ENCODE results near the gene RNU2-63P. TPM values are rescaled to one million over a fixed set of nuclear protein-coding genes. Genes with fewer than 3 reads are reported as not detected.
"Not testable (repeated sequence)": the region's sequence is repeated elsewhere in the genome, so short reads cannot be mapped to it uniquely, and the experiment has no call there.

RNU2-63P gene
- total RNA-seq, 1 donor from 2014 or later = 6.9 TPM

DNA sequence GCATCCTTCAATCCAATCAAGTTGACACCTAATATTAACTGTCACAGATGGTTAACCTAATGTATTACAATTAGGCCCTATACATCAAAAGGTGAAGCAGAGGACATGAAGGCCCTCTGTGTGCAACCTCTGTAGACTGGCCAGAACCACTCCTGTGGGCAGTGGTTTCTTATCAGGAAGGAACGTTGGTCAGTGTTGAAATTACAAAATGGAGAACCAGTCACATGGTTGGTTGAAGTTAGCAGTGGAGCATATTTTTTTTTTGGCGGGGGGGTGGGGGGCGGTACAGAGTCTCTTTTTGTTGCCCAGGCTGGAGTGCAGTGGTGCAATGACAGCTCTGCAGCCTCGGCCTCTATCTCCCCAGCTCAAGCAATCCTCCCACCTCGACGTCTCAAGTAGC is 19.8 kb downstream of the RNU2-63P start:
- Mint-ChIP-seq H3K27ac (ENCODE audit: unreplicated experiment) (no peak overlapping the region), H3K4me1 (ENCODE audit: unreplicated experiment) (no peaks in the 10 kb centered on the region), H3K36me3 (ENCODE audit: low read depth, unreplicated experiment) (no peaks in the 10 kb centered on the region)

DNA sequence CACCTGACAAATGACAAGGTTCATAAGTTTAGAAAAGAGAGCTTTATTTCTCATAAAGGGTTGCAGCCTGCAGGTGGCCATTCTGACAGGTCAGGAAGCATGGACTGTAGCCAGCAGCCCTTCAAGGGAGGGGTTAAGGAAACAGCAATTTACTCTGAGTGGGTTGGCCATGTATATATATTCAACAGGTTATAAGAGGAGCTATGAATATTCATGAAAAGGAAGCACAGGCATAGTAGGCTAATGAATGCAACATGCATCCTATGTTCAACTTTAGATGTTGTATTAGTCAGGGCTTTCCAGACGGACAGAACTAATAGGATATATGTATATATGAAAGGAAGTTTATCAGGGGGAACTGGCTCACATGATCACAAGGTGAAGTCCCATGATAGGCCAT is 20.6 kb downstream of the RNU2-63P start:
- no peak overlapping the region for H3K27ac Mint-ChIP-seq (ENCODE audit: unreplicated experiment)
- H3K4me1 Mint-ChIP-seq (ENCODE audit: unreplicated experiment) = no peaks in the 10 kb centered on the region
- DNase-seq (ENCODE audit: low spot score) = no peak
- H3K27me3 Mint-ChIP-seq (ENCODE audit: unreplicated experiment) = peaks cover 1% of the 10 kb centered on the region
- no peak overlapping the region for H3K4me3 Mint-ChIP-seq (ENCODE audit: unreplicated experiment)
- TF ChIP-seq, protein P1, sequence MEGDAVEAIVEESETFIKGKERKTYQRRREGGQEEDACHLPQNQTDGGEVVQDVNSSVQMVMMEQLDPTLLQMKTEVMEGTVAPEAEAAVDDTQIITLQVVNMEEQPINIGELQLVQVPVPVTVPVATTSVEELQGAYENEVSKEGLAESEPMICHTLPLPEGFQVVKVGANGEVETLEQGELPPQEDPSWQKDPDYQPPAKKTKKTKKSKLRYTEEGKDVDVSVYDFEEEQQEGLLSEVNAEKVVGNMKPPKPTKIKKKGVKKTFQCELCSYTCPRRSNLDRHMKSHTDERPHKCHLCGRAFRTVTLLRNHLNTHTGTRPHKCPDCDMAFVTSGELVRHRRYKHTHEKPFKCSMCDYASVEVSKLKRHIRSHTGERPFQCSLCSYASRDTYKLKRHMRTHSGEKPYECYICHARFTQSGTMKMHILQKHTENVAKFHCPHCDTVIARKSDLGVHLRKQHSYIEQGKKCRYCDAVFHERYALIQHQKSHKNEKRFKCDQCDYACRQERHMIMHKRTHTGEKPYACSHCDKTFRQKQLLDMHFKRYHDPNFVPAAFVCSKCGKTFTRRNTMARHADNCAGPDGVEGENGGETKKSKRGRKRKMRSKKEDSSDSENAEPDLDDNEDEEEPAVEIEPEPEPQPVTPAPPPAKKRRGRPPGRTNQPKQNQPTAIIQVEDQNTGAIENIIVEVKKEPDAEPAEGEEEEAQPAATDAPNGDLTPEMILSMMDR (IDR thresholded peaks at IDR 0.05; ENCODE audit: unreplicated experiment) = no peak
- H3K36me3 Mint-ChIP-seq (ENCODE audit: low read depth, unreplicated experiment) = no peaks in the 10 kb centered on the region
- no peaks in the 10 kb centered on the region for H3K9me3 Mint-ChIP-seq (ENCODE audit: unreplicated experiment)

More for the DNA sequence above, 19.8 kb downstream of the RNU2-63P start:
- no peaks in the 10 kb centered on the region for H3K9me3 Mint-ChIP-seq (ENCODE audit: unreplicated experiment)
- TF ChIP-seq, protein P1 (IDR thresholded peaks at IDR 0.05; ENCODE audit: unreplicated experiment) = no peak
- no peak for DNase-seq (ENCODE audit: low spot score)
- H3K27me3 Mint-ChIP-seq (ENCODE audit: unreplicated experiment) = peaks cover 1% of the 10 kb centered on the region
- no peak overlapping the region for H3K4me3 Mint-ChIP-seq (ENCODE audit: unreplicated experiment)

DNA sequence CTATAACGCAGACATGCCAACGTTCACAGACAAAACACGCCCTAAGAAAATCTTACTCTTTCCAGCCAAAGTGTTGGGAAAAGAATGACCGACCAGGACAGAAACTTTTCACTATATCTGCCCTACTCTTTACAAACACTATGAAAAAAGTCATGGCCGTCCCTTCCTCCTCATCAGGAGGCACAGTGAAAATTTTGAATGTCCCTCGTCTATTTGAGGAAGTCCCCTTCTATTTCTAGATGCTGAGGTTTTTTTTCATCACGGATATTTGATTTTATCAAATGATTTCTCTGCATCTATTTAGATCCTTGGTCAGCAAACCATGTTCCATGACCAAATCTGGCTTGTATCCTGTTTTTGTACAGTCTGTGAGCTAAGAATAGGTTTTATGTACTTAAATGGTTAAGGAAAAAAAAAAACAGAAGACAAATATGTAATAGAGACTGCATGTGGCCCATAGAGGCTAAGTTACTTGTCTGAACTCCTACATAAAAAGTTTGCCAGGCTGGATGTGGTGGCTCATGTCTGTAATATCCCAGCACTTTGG is 22.0 kb downstream of the RNU2-63P start:
- H3K36me3 Mint-ChIP-seq (ENCODE audit: low read depth, unreplicated experiment); DNase-seq (ENCODE audit: low spot score); H3K27ac Mint-ChIP-seq (ENCODE audit: unreplicated experiment); H3K4me3 Mint-ChIP-seq (ENCODE audit: unreplicated experiment); H3K9me3 Mint-ChIP-seq (ENCODE audit: unreplicated experiment); H3K4me1 Mint-ChIP-seq (ENCODE audit: unreplicated experiment); H3K27me3 Mint-ChIP-seq (ENCODE audit: unreplicated experiment): not testable (repeated sequence)

DNA sequence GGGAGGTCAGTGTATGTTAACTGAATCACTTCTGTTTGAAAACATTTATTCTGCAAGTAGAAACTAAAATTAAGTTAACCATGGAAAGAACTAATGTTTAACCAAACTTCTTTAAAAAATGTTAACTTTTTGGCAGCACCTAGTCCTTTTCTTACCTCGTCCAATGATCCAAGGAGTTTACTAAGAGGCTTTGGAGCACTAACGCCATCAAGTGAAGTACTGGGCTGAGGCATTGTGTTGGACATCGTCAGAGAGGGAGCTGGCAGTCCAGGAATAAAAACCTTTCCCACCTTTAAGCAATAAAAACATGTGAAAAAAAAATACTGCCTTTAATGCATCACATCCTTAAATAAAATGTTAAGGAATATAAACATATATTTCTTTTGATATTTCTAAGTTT is 23.8 kb downstream of the RNU2-63P start:
- not testable (repeated sequence) for H3K27me3 Mint-ChIP-seq (ENCODE audit: unreplicated experiment); H3K4me1 Mint-ChIP-seq (ENCODE audit: unreplicated experiment); H3K27ac Mint-ChIP-seq (ENCODE audit: unreplicated experiment); H3K36me3 Mint-ChIP-seq (ENCODE audit: low read depth, unreplicated experiment); H3K9me3 Mint-ChIP-seq (ENCODE audit: unreplicated experiment); H3K4me3 Mint-ChIP-seq (ENCODE audit: unreplicated experiment); DNase-seq (ENCODE audit: low spot score)

DNA sequence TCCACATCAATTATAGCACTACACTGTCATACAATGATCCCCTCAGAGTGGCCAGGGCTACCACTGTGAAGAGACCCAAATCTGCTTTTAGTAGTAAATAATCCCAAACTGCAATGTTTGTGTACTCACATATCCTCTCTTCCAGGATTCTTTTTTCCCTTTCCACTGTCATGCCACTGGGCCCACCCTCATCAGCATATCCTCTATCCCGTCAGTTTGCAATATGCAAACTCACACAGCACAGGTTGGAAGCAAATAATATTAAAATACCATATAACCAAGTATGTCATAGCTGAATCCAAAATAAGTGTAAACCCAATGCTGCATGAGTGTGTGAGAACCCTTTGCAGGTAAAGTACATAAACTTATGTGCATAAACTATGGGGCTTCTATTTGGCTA is 28.9 kb downstream of the RNU2-63P start:
- not testable (repeated sequence) for H3K9me3 Mint-ChIP-seq (ENCODE audit: unreplicated experiment); H3K4me1 Mint-ChIP-seq (ENCODE audit: unreplicated experiment); H3K4me3 Mint-ChIP-seq (ENCODE audit: unreplicated experiment); H3K36me3 Mint-ChIP-seq (ENCODE audit: low read depth, unreplicated experiment); DNase-seq (ENCODE audit: low spot score); H3K27me3 Mint-ChIP-seq (ENCODE audit: unreplicated experiment); H3K27ac Mint-ChIP-seq (ENCODE audit: unreplicated experiment)

DNA sequence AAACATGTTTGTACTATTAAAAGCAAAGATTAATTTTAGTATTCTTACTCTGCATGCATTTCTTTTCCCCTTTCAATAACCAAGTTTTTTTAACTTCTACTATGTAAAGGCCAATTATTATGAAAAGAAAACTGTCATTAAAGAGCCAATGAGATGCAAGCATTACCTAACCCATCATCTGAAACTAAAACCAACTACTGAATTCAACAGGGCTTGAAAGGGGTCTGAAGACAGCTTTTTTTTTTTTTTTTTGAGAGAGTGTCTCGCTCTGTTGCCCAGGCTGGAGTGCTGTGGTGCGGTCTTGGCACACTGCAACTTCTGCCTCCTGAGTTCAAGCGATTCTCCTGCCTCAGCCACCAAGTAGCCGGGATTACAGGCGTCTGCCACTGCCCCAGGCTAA is 30.4 kb downstream of the RNU2-63P start:
- not testable (repeated sequence) for H3K27me3 Mint-ChIP-seq (ENCODE audit: unreplicated experiment); DNase-seq (ENCODE audit: low spot score); H3K4me3 Mint-ChIP-seq (ENCODE audit: unreplicated experiment); H3K36me3 Mint-ChIP-seq (ENCODE audit: low read depth, unreplicated experiment); H3K27ac Mint-ChIP-seq (ENCODE audit: unreplicated experiment); H3K4me1 Mint-ChIP-seq (ENCODE audit: unreplicated experiment); H3K9me3 Mint-ChIP-seq (ENCODE audit: unreplicated experiment)

DNA sequence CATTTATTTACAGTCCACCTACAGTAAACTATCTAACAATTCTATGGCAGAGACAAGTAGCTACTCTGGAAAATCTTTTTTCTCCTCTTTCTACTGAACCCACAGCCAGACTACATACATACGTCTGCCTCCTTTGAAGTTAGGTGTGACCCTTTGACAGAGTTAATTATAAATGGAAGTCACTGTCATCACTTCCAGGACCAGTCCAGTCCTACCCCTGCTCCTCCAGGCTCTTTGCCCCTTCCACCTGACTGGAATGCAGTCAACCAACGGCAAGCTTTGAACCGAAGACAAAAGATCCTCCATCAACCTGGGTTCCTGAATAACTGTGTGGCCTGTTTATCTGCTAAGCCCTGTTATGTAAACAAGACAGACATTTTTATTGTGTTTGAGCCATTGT is 35.2 kb downstream of the RNU2-63P start:
- H3K36me3 Mint-ChIP-seq (ENCODE audit: low read depth, unreplicated experiment); H3K9me3 Mint-ChIP-seq (ENCODE audit: unreplicated experiment); H3K27me3 Mint-ChIP-seq (ENCODE audit: unreplicated experiment); H3K27ac Mint-ChIP-seq (ENCODE audit: unreplicated experiment); DNase-seq (ENCODE audit: low spot score); H3K4me1 Mint-ChIP-seq (ENCODE audit: unreplicated experiment); H3K4me3 Mint-ChIP-seq (ENCODE audit: unreplicated experiment): not testable (repeated sequence)

DNA sequence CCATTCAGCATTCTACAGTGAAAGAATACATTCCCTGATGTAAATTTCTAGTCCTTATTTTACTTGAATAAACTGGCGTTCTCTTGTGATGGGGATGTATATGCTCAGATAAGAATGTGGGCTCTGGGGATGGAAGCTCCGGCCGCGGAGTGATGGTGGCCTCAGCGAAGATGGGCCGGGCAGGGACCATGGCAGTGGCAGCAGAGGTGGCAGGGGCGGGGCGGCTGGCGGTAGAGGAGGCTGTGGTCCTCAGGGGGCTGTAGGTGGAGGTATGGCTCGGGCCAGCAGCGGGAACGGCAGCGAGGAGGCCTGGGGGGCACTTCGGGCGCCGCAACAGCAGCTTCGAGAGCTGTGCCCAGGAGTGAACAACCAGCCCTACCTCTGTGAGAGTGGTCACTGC is 44.0 kb downstream of the RNU2-63P start:
- H3K27me3 Mint-ChIP-seq (ENCODE audit: unreplicated experiment); H3K4me1 Mint-ChIP-seq (ENCODE audit: unreplicated experiment); H3K4me3 Mint-ChIP-seq (ENCODE audit: unreplicated experiment); H3K36me3 Mint-ChIP-seq (ENCODE audit: low read depth, unreplicated experiment); DNase-seq (ENCODE audit: low spot score); H3K9me3 Mint-ChIP-seq (ENCODE audit: unreplicated experiment); H3K27ac Mint-ChIP-seq (ENCODE audit: unreplicated experiment): not testable (repeated sequence)

Other genes with a start within 250 kb of the RNU2-63P start
- 9.4 TPM for gene RGPD2, start 190.8 kb downstream of the RNU2-63P start, total RNA-seq (ENCODE audit: unreplicated experiment)
- 18.0 TPM for gene KRCC1, start 39.2 kb upstream of the RNU2-63P start, total RNA-seq (ENCODE audit: unreplicated experiment)
- not detected for gene SMYD1, start 51.3 kb upstream of the RNU2-63P start, total RNA-seq (ENCODE audit: unreplicated experiment)
- gene FABP1, start 111.5 kb upstream of the RNU2-63P start, total RNA-seq (ENCODE audit: unreplicated experiment) = not detected
- gene THNSL2, start 153.8 kb upstream of the RNU2-63P start, total RNA-seq (ENCODE audit: unreplicated experiment) = 12.3 TPM